ENCODE measurements around the gene GPR78.

Gene GPR78

DNA sequence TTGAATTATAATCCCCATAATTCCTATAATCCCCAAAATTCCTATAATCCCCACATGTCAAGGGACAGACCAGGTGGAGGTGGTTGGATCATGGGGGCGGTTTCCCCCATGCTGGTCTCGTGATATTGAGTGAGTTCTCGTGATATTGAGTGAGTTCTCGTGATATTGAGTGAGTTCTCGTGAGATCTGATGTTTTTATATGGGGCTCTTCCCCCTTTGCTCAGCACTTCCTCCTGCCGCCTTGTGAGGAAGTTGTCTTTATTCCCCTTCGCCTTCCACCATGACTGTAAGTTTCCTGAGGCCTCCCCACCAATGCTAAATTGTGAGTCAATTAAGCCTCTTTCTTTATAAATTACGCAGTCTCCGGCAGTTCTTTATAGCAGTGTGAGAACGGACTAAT is 36.6 kb upstream of the GPR78 start:
- no peak for DNase-seq
- H3K27me3 Mint-ChIP-seq (ENCODE audit: low read depth, poor library complexity) = peaks cover 24% of the 10 kb centered on the region
- TF ChIP-seq, protein P1, sequence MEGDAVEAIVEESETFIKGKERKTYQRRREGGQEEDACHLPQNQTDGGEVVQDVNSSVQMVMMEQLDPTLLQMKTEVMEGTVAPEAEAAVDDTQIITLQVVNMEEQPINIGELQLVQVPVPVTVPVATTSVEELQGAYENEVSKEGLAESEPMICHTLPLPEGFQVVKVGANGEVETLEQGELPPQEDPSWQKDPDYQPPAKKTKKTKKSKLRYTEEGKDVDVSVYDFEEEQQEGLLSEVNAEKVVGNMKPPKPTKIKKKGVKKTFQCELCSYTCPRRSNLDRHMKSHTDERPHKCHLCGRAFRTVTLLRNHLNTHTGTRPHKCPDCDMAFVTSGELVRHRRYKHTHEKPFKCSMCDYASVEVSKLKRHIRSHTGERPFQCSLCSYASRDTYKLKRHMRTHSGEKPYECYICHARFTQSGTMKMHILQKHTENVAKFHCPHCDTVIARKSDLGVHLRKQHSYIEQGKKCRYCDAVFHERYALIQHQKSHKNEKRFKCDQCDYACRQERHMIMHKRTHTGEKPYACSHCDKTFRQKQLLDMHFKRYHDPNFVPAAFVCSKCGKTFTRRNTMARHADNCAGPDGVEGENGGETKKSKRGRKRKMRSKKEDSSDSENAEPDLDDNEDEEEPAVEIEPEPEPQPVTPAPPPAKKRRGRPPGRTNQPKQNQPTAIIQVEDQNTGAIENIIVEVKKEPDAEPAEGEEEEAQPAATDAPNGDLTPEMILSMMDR (IDR thresholded peaks at IDR 0.05) = no peak
- no peak overlapping the region for H3K27ac Mint-ChIP-seq
- no peak overlapping the region for H3K4me3 Mint-ChIP-seq
- H3K4me1 Mint-ChIP-seq = no peaks in the 10 kb centered on the region
- H3K36me3 Mint-ChIP-seq (ENCODE audit: low read depth) = no peaks in the 10 kb centered on the region
- no peaks in the 10 kb centered on the region for H3K9me3 Mint-ChIP-seq

DNA sequence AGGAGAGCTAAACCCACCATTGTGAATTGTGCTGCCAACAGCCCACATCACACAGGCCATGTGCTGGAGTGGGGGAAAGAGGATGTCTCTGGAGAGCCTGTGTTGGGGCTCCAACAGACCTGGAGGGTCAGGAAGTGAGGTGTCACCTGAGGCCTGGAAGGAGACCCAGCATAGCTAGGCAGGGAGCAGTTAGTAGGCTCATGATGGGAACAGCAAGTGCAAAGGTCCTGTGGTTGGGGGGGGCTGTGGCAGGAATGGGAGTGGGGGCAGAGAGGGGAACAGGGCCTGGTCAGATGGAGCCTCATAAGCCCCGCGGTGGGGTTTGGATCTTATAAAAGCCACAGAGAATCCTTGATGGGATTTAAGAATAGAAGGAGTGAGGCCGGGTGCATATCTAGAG is 35.9 kb upstream of the GPR78 start:
- Mint-ChIP-seq H3K36me3 (ENCODE audit: low read depth) (no peaks in the 10 kb centered on the region), H3K27ac (no peak overlapping the region), H3K9me3 (no peaks in the 10 kb centered on the region), H3K4me3 (no peak overlapping the region), H3K4me1 (no peaks in the 10 kb centered on the region), H3K27me3 (ENCODE audit: low read depth, poor library complexity) (peaks cover 30% of the 10 kb centered on the region)
- TF ChIP-seq, protein P1 (IDR thresholded peaks at IDR 0.05) = no peak
- no peak for DNase-seq

DNA sequence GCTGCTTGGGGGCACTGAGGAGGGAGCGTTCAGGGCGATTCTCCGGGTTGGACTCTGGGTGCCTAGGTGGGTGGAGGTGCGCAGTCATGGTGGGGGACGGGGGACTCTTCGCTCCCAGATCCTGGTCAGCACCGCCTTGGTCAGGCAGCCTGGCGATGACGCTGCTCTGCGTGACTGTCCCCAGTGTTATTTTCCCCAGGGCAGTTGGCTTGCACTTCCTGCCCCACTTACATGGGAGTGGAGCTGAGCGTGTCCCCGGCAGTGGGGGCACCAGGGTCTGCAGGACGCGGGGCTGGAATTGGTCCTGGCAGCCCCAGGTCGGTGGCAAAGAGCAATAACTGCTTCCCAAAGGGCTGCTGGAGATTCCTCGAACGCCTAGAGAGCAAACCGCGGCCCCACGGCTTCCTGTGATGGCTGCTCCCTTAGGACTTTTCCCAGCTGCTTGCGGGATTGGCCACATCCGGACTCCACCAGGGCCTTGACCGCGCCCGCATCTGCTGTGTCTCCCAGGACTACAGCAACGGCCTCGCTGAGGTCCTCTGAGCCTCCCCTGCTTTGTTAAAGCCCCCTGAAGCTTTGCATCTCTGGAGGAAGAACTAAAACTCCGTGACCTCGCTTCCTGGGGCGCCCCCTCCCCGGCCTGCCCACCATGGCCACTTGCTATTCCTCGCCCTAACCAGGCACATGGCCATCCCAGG is 35.3 kb upstream of the GPR78 start:
- no peaks in the 10 kb centered on the region for H3K36me3 Mint-ChIP-seq (ENCODE audit: low read depth)
- no peaks in the 10 kb centered on the region for H3K9me3 Mint-ChIP-seq
- DNase-seq = no peak
- no peak overlapping the region for H3K4me3 Mint-ChIP-seq
- H3K27me3 Mint-ChIP-seq (ENCODE audit: low read depth, poor library complexity) = peaks cover 33% of the 10 kb centered on the region
- no peaks in the 10 kb centered on the region for H3K4me1 Mint-ChIP-seq
- H3K27ac Mint-ChIP-seq = no peak overlapping the region
- TF ChIP-seq, protein P1 (IDR thresholded peaks at IDR 0.05) = no peak

DNA sequence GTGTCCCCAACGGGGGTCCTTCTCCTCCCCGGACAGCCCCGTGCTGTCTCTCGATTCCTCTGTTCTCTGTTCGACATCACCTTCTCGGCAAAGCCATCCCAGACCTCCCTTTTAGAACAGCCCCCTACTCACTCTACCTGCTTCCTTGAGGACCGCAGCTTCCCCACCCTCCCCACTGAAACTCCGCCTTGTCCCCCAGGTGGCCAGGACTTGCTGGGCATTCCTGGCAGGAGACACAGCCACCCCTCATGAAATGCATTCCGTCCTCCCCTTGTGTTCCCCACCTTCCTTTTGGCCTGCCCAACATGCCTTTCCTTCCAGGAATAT is 34.8 kb upstream of the GPR78 start:
- peaks cover 37% of the 10 kb centered on the region for H3K27me3 Mint-ChIP-seq (ENCODE audit: low read depth, poor library complexity)
- no peak overlapping the region for H3K27ac Mint-ChIP-seq
- no peaks in the 10 kb centered on the region for H3K36me3 Mint-ChIP-seq (ENCODE audit: low read depth)
- H3K4me3 Mint-ChIP-seq = no peak overlapping the region
- no peaks in the 10 kb centered on the region for H3K9me3 Mint-ChIP-seq
- no peak for DNase-seq
- TF ChIP-seq, protein P1 (IDR thresholded peaks at IDR 0.05) = no peak
- H3K4me1 Mint-ChIP-seq = no peaks in the 10 kb centered on the region

DNA sequence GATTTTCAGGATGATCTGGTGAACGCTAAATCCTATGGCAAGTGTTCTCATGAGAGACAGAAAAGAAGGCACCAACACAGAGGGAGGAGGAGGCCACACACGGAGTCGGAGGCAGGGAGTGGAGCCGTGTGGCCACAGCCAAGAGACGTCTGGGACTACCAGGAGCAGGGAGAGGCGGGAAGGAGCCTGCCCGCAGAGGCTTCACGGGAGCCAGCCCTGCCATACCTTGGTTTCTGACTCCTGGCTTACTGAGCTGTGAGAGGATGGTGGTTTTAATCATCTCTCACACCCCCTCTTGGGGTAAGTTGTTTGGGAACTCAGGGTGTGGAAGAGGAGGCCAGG is 33.5 kb upstream of the GPR78 start:
- Mint-ChIP-seq H3K27me3 (ENCODE audit: low read depth, poor library complexity) (peaks cover 38% of the 10 kb centered on the region), H3K27ac (no peak overlapping the region), H3K9me3 (no peaks in the 10 kb centered on the region), H3K4me3 (no peak overlapping the region), H3K36me3 (ENCODE audit: low read depth) (no peaks in the 10 kb centered on the region), H3K4me1 (no peaks in the 10 kb centered on the region)
- no peak for DNase-seq
- TF ChIP-seq, protein P1 (IDR thresholded peaks at IDR 0.05) = no peak

DNA sequence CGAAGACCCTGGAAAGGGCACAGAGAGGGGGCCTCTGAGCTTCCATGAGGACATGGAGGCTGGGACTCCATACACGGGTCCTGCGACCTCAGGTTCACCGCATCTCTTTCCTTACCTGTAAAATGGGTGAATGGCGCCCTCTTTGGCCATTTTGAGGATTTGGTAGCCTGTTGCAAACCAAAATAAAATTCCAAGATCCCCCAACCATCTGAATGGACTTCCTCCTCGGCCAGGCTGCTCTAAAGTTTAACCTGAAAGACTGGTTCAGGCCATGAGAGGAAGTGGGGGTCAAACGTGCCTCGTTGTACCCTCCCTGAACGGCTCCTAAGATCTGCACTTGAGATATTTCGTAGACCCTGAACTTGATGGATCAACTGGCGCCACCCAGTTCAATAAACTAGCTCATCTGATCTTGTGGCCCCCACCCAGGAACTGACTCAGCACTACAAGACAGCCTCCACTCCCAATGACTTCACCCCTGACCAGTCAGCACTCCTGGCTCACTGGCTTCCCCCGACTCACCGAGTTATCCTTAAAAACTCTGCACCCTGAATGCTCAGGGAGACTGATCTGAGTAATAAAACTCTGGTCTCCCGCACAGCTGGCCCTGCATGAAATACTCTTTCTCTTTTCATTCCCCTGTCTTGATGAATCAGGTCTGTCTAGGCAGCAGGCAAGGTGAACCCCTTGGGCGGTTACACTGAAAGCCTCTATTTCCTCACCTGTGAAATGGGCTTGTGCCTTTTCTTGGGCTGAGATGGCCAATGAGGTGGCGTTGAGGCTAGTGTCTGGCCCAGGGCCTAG is 32.9 kb upstream of the GPR78 start:
- H3K4me1 Mint-ChIP-seq = no peaks in the 10 kb centered on the region
- DNase-seq = no peak
- H3K27me3 Mint-ChIP-seq (ENCODE audit: low read depth, poor library complexity) = peaks cover 40% of the 10 kb centered on the region
- H3K9me3 Mint-ChIP-seq = no peaks in the 10 kb centered on the region
- H3K36me3 Mint-ChIP-seq (ENCODE audit: low read depth) = no peaks in the 10 kb centered on the region
- H3K4me3 Mint-ChIP-seq = no peak overlapping the region
- TF ChIP-seq, protein P1 (IDR thresholded peaks at IDR 0.05) = peak; percentile 17
- no peak overlapping the region for H3K27ac Mint-ChIP-seq
